Adrenal gland (tissue), 12 donors: ENCODE data around the gene PWWP2B. TPM values are rescaled to one million over a fixed set of nuclear protein-coding genes. Genes with fewer than 3 reads are reported as not detected.

ENCODE experiments used
- DNase-seq, 7 donors: peaks; one replicate each; pipeline ENCODE4 v3.0.0-alpha.2; 2019 to 2020
- H3K27ac ChIP-seq, 5 donors: fragments of 200-600 bp; sonication (generic) in 4 of 5; 1 replicate in 3 of 5; 2 replicates in 2 of 5; pipeline versions ENCODE4 v1.5.1 to v1.8.0; 2016 to 2020; ENCODE audit warnings: mild to moderate bottlenecking in 1 of 5
- H3K27me3 ChIP-seq: fragments of 200-600 bp; 2 replicates; pipeline ENCODE4 v1.8.0; 2021
- H3K36me3 ChIP-seq, 2 donors: fragments of 200-600 bp; replicated peaks in 1 of 2; 1 replicate in 1 of 2; 2 replicates in 1 of 2; pipeline versions ENCODE4 v1.5.1 to v1.8.0; 2018 to 2022
- H3K4me1 ChIP-seq, 2 donors: fragments of 200-600 bp; replicated peaks in 1 of 2; 1 replicate in 1 of 2; 2 replicates in 1 of 2; pipeline versions ENCODE4 v1.5.1 to v1.8.0; 2018 to 2021
- H3K4me3 ChIP-seq, 4 donors: fragments of 200-600 bp; sonication (generic) in 3 of 4; one replicate each; pipeline ENCODE4 v1.5.1; 2016 to 2018
- H3K9me3 ChIP-seq, 3 donors: fragments of 200-600 bp; sonication (generic) in 1 of 3; replicated peaks in 1 of 3; 1 replicate in 2 of 3; 2 replicates in 1 of 3; pipeline versions ENCODE4 v1.5.1 to v1.8.0; 2016 to 2021
- CTCF ChIP-seq, 6 experiments: fragments of 450-650 bp in 4 of 6; fragments of 200-600 bp in 2 of 6; sonication (generic) in 1 of 6; IDR thresholded peaks; 1 replicate in 5 of 6; 2 replicates in 1 of 6; pipeline versions ENCODE4 v1.5.1 to v1.8.0; 2016 to 2021; ENCODE audit warnings: antibody characterized with exemption in 6 of 6, mild to moderate bottlenecking in 2 of 6, moderate library complexity in 1 of 6
- POLR2A ChIP-seq, 2 donors: fragments of 450-650 bp; IDR thresholded peaks; one replicate each; pipeline ENCODE4 v1.6.1; 2017; ENCODE audit warnings: antibody characterized with exemption in 2 of 2, mild to moderate bottlenecking in 2 of 2, moderate library complexity in 1 of 2
- WGBS, 4 donors: extraction: QIAGEN DNeasy Blood & Tissue Kit in 2 of 4; methylation state at CpG; one replicate each; pipeline versions ENCODE4 v1.1.5 to v1.1.7; 2013 to 2017; 5-methylcytosine and 5-hydroxymethylcytosine counted together
- intact Hi-C, 2 donors: fragments of 100-400 bp; cut with DNase I; formaldehyde crosslinking; loops; one replicate each; pipeline versions ENCODE4 v1.14.1 to v1.15.0; 2022 to 2023
- polyA plus RNA-seq, 3 donors: library from polyadenylated mRNA; stranded (reverse); fragments of 200-250 nt in 2 of 3; fragments of 350-450 nt in 1 of 3; fragmentation: Illumina TruSeq in 1 of 3; extraction: RNeasy Lipid Tissue Mini Kit (QIAGEN cat#74804) in 1 of 3; gene quantifications; one replicate each; pipeline ENCODE4 v1.2.3, GENCODE V29; 2013 to 2014
- total RNA-seq, 9 donors: library from RNA; depleted of rRNA in 4 of 9; stranded (reverse); fragments of >200 nt in 4 of 9; fragments of 120-200 nt in 1 of 9; fragmentation: NEBNext Ultra II Directional in 1 of 9; extraction: Animal tissue kit (Norgen Biotek cat#: 25700) in 1 of 9; gene quantifications; one replicate each; pipeline versions ENCODE4 v1.1.0 to v1.2.4, GENCODE V29; 2013 to 2023
- donor health status: healthy with polysubstance abuse.
- donor health status: Bipolar disorder and iron deficiency.
- donor health status: DM: yes; HTN: yes; CAD: no.
- donor health status: DM: no; HTN: no; CAD: no.
- donor health status: DM: no; HTN: no; CAD: no.
- donor health status: DM: yes; HTN: yes; CAD: no.

The PWWP2B gene
- total and polyA plus RNA-seq, 12 donors = 3.4 to 75.3 (median 40.7) TPM

GRCh38 chr10:132439424-132440163 is 42.6 kb downstream of the PWWP2B start:
- WGBS, 4 donors = 88 to 98% (median 97%) methylated on average over 7 to 18 of the region's 18 CpGs
- Histone ChIP-seq H3K27me3 (no peaks in the 10 kb centered on the region), H3K36me3 (no peaks in the 10 kb centered on the region), H3K27ac (no peak overlapping the region), H3K4me1 (peaks cover 0 to 6% of the 10 kb centered on the region in 2 donors), H3K9me3 (no peaks in the 10 kb centered on the region), H3K4me3 (no peak overlapping the region)
- intact Hi-C loops = no loop called here
- DNase-seq = no peak
- TF ChIP-seq POLR2A (IDR thresholded peaks at IDR 0.05) (no peak), CTCF (IDR thresholded peaks at IDR 0.05) (no peak)

- Histone ChIP-seq H3K4me3 (no peak overlapping the region), H3K4me1 (peaks cover 0 to 5% of the 10 kb centered on the region in 2 donors), H3K27me3 (no peaks in the 10 kb centered on the region), H3K36me3 (no peaks in the 10 kb centered on the region), H3K9me3 (no peaks in the 10 kb centered on the region), H3K27ac (no peak overlapping the region)
- no peak for DNase-seq
- intact Hi-C loops = no loop called here
- TF ChIP-seq POLR2A (IDR thresholded peaks at IDR 0.05) = no peak
- TF ChIP-seq CTCF (IDR thresholded peaks at IDR 0.05) = no peak
- 86 to 94% (median 88%) methylated on average over 23 to 25 of the region's 25 CpGs for WGBS, 4 donors
Measured at GRCh38 chr10:132440791-132441565, 44.0 kb downstream of the PWWP2B start.

GRCh38 chr10:132441818-132442524 is 45.0 kb downstream of the PWWP2B start:
- WGBS, 4 donors = 82 to 88% (median 84%) methylated on average over 21 to 22 of the region's 22 CpGs
- Histone ChIP-seq H3K27ac (no peak overlapping the region), H3K4me1 (peaks cover 2 to 12% of the 10 kb centered on the region in 2 donors), H3K27me3 (no peaks in the 10 kb centered on the region), H3K36me3 (no peaks in the 10 kb centered on the region), H3K9me3 (no peaks in the 10 kb centered on the region), H3K4me3 (no peak overlapping the region)
- no peak for DNase-seq
- intact Hi-C loops = no loop called here
- TF ChIP-seq CTCF (IDR thresholded peaks at IDR 0.05) (no peak), POLR2A (IDR thresholded peaks at IDR 0.05) (no peak)

- 55 to 76% (median 66%) methylated on average over 6 to 10 of the region's 10 CpGs for WGBS, 4 donors
- intact Hi-C loops = no loop called here
- Histone ChIP-seq H3K36me3 (no peaks in the 10 kb centered on the region), H3K4me3 (no peak overlapping the region), H3K9me3 (no peaks in the 10 kb centered on the region), H3K27ac (no peak overlapping the region), H3K27me3 (no peaks in the 10 kb centered on the region), H3K4me1 (peaks cover 9 to 19% of the 10 kb centered on the region in 2 donors)
- TF ChIP-seq CTCF (IDR thresholded peaks at IDR 0.05) (no peak), POLR2A (IDR thresholded peaks at IDR 0.05) (no peak)
- DNase-seq = no peak
Measured at GRCh38 chr10:132442636-132443035, 45.6 kb downstream of the PWWP2B start.
